MM.1S (cell line): ENCODE measurements around the gene ITPRIPL2.

Source experiments
- DNase-seq: peaks from one replicate; pipeline ENCODE4 v3.0.0-alpha.2; 2015
- H2AFZ ChIP-seq: fragments of 300-600 bp; sonication (generic); 2 replicates; pipeline ENCODE4 v1.6.0; 2016; ENCODE audit warnings: antibody characterized with exemption, low read length
- H3F3A ChIP-seq: fragments of 300-600 bp; sonication (generic); 2 replicates; pipeline ENCODE4 v1.6.1; 2016; ENCODE audit warnings: mild to moderate bottlenecking, antibody characterized with exemption, low read length, moderate library complexity, mixed read lengths; ENCODE audit not compliant: insufficient read depth
- H3K27ac ChIP-seq: fragments of 300-600 bp; sonication (generic); 2 replicates; pipeline ENCODE4 v1.5.1; 2016; ENCODE audit warnings: mild to moderate bottlenecking, low read length
- H3K27me3 ChIP-seq: fragments of 300-600 bp; sonication (generic); replicated peaks from 2 replicates; pipeline ENCODE4 v1.6.0; 2016; ENCODE audit warnings: low read length; ENCODE audit not compliant: insufficient read depth
- H3K36me3 ChIP-seq: fragments of 300-600 bp; sonication (generic); replicated peaks from 2 replicates; pipeline ENCODE4 v1.6.1; 2016; ENCODE audit warnings: mild to moderate bottlenecking, low read length, mixed read lengths; ENCODE audit not compliant: insufficient read depth
- H3K4me1 ChIP-seq: fragments of 300-600 bp; sonication (generic); 2 replicates; pipeline ENCODE4 v1.6.1; 2016; ENCODE audit warnings: low read length, mixed read lengths
- H3K4me2 ChIP-seq: fragments of 300-600 bp; sonication (generic); 2 replicates; pipeline ENCODE4 v1.6.0; 2016; ENCODE audit warnings: low read depth, low read length
- H3K4me3 ChIP-seq: fragments of 300-600 bp; sonication (generic); 2 replicates; pipeline ENCODE4 v1.5.1; 2016; ENCODE audit warnings: low read length, mixed read lengths
- H3K79me2 ChIP-seq: fragments of 300-600 bp; sonication (generic); 2 replicates; pipeline ENCODE4 v1.6.1; 2016; ENCODE audit warnings: mixed run types, low read length, mixed read lengths
- H3K9ac ChIP-seq: fragments of 300-600 bp; sonication (generic); 2 replicates; pipeline ENCODE4 v1.6.1; 2016; ENCODE audit warnings: low read length, mixed read lengths
- H3K9me2 ChIP-seq: fragments of 300-600 bp; sonication (generic); replicated peaks from 2 replicates; pipeline ENCODE4 v1.6.1; 2016; ENCODE audit warnings: mild to moderate bottlenecking, low read length, mixed read lengths; ENCODE audit not compliant: insufficient read depth
- H3K9me3 ChIP-seq: fragments of 300-600 bp; sonication (generic); replicated peaks from 2 replicates; pipeline ENCODE4 v1.6.1; 2016; ENCODE audit warnings: mild to moderate bottlenecking, low read length, mixed read lengths; ENCODE audit not compliant: insufficient read depth
- H4K20me1 ChIP-seq: fragments of 300-600 bp; sonication (generic); 2 replicates; pipeline ENCODE4 v1.6.1; 2016; ENCODE audit warnings: mild to moderate bottlenecking, low read length, moderate library complexity, mixed read lengths; ENCODE audit not compliant: insufficient read depth
- CTCF ChIP-seq: fragments of 300-600 bp; sonication (generic); IDR thresholded peaks from 2 replicates; pipeline ENCODE4 v1.5.1; 2016; ENCODE audit warnings: antibody characterized with exemption, low read length, mixed read lengths
- EZH2 ChIP-seq: fragments of 300-600 bp; sonication (generic); optimal IDR thresholded peaks from 2 replicates; pipeline ENCODE3; 2017; ENCODE audit warnings: low read depth, mild to moderate bottlenecking, antibody characterized with exemption, low read length, mixed read lengths
- EZH2phosphoT487 ChIP-seq: fragments of 300-600 bp; sonication (generic); IDR thresholded peaks from 2 replicates; pipeline ENCODE4 v1.6.1; 2018; ENCODE audit warnings: antibody characterized with exemption, low read length

Gene ITPRIPL2

GRCh38 chr16:19110537-19111360 lies 3.0 kb upstream of the ITPRIPL2 start:
- no peaks in the 10 kb centered on the region for H3F3A ChIP-seq
- no peak overlapping the region for H3K27ac ChIP-seq
- no peaks in the 10 kb centered on the region for H3K27me3 ChIP-seq
- no peak overlapping the region for H3K4me3 ChIP-seq
- no peak for TF ChIP-seq EZH2phosphoT487
- no peak for TF ChIP-seq EZH2
- H2AFZ ChIP-seq, result no peak overlapping the region
- no peak overlapping the region for H3K4me2 ChIP-seq
- no peak overlapping the region for H3K9ac ChIP-seq
- H4K20me1 ChIP-seq, result no peaks in the 10 kb centered on the region
- no peaks in the 10 kb centered on the region for H3K36me3 ChIP-seq
- no peak for DNase-seq
- no peaks in the 10 kb centered on the region for H3K79me2 ChIP-seq
- no peaks in the 10 kb centered on the region for H3K9me3 ChIP-seq
- no peaks in the 10 kb centered on the region for H3K9me2 ChIP-seq
- H3K4me1 ChIP-seq, result no peaks in the 10 kb centered on the region

GRCh38 chr16:19112099-19112407 lies 1.7 kb upstream of the ITPRIPL2 start:
- Histone ChIP-seq H2AFZ (no peak overlapping the region), H3K4me3 (no peak overlapping the region), H3K9me2 (no peaks in the 10 kb centered on the region), H3K4me1 (no peaks in the 10 kb centered on the region), H3K27ac (no peak overlapping the region), H3F3A (no peaks in the 10 kb centered on the region), H3K9me3 (no peaks in the 10 kb centered on the region), H3K4me2 (no peak overlapping the region), H3K79me2 (no peaks in the 10 kb centered on the region), H4K20me1 (no peaks in the 10 kb centered on the region), H3K27me3 (no peaks in the 10 kb centered on the region), H3K36me3 (no peaks in the 10 kb centered on the region), H3K9ac (no peak overlapping the region)
- no peak for TF ChIP-seq EZH2
- no peak for TF ChIP-seq CTCF
- TF ChIP-seq EZH2phosphoT487, result no peak
- DNase-seq, result no peak

- Histone ChIP-seq H3K27me3 (no peaks in the 10 kb centered on the region), H3K4me2 (no peak overlapping the region), H4K20me1 (no peaks in the 10 kb centered on the region), H3K79me2 (no peaks in the 10 kb centered on the region), H3K4me1 (no peaks in the 10 kb centered on the region), H3K9me3 (no peaks in the 10 kb centered on the region), H3K27ac (no peak overlapping the region), H3K4me3 (no peak overlapping the region), H3K9me2 (no peaks in the 10 kb centered on the region), H3F3A (no peaks in the 10 kb centered on the region), H3K9ac (no peak overlapping the region), H3K36me3 (no peaks in the 10 kb centered on the region), H2AFZ (no peak overlapping the region)
- TF ChIP-seq EZH2 (no peak), CTCF (no peak), EZH2phosphoT487 (no peak)
- no peak for DNase-seq
Measured at GRCh38 chr16:19114359-19115147, 789 bp downstream of the ITPRIPL2 start.
